HepG2 (cell line): ENCODE measurements around the gene HDLBP. TPM values are rescaled to one million over a fixed set of nuclear protein-coding genes. Genes with fewer than 3 reads are reported as not detected.

ENCODE experiments used
- CAMTA2 ChIP-seq: sonication (generic); formaldehyde crosslinking; IDR thresholded peaks from 2 replicates; pipeline ENCODE4 v1.4.0; 2020; ENCODE audit warnings: mild to moderate bottlenecking, missing genetic modification reagents, borderline replicate concordance
- ISL2 ChIP-seq: sonication (generic); formaldehyde crosslinking; IDR thresholded peaks from 2 replicates; pipeline ENCODE4 v1.5.0; 2020; ENCODE audit warnings: missing genetic modification reagents
- KDM1A ChIP-seq: IDR thresholded peaks from 2 replicates; pipeline ENCODE4 v1.6.1; 2016; ENCODE audit warnings: missing compliant biosample characterization
- MLLT10 ChIP-seq: sonication (generic); formaldehyde crosslinking; IDR thresholded peaks from 2 replicates; pipeline ENCODE4 v1.4.0; 2020; ENCODE audit warnings: missing genetic modification reagents
- MTA3 ChIP-seq: sonication (generic); formaldehyde crosslinking; IDR thresholded peaks from 2 replicates; pipeline ENCODE4 v1.4.0; 2020; ENCODE audit warnings: missing genetic modification reagents
- NFATC3 ChIP-seq: sonication (generic); formaldehyde crosslinking; IDR thresholded peaks from 2 replicates; pipeline ENCODE4 v1.5.1; 2020; ENCODE audit warnings: mild to moderate bottlenecking, missing genetic modification reagents
- RBM39 ChIP-seq: fragments of 200-400 bp; formaldehyde crosslinking; IDR thresholded peaks from one replicate; pipeline ENCODE4 v1.6.1; 2018; ENCODE audit warnings: antibody characterized with exemption, mild to moderate bottlenecking, low read depth, low read length; ENCODE audit not compliant: poor library complexity, severe bottlenecking
- RFX5 ChIP-seq: IDR thresholded peaks from 2 replicates; pipeline ENCODE4 v1.6.1; 2011; ENCODE audit warnings: low read depth, low read length, improper control_type of control experiment
- SMAD3 ChIP-seq: sonication (generic); formaldehyde crosslinking; IDR thresholded peaks from 2 replicates; pipeline ENCODE4 v1.4.0; 2020; ENCODE audit warnings: missing genetic modification reagents
- SP1 ChIP-seq, 2 experiments: fragments of 450-650 bp in 1 of 2; sonication (generic) in 1 of 2; formaldehyde crosslinking in 1 of 2; IDR thresholded peaks; 2 replicates each; pipeline versions ENCODE4 v1.4.0 to v1.6.1; 2016 to 2020; ENCODE audit warnings: missing genetic modification reagents in 1 of 2
- SP2 ChIP-seq: sonication (generic); formaldehyde crosslinking; IDR thresholded peaks from 2 replicates; pipeline ENCODE4 v1.5.1; 2020; ENCODE audit warnings: mild to moderate bottlenecking, missing genetic modification reagents
- SYNCRIP ChIP-seq: fragments of 200-400 bp; formaldehyde crosslinking; IDR thresholded peaks from 2 replicates; pipeline ENCODE4 v1.6.1; 2018; ENCODE audit warnings: mild to moderate bottlenecking, low read depth, low read length; ENCODE audit not compliant: insufficient read depth
- THYN1 ChIP-seq: sonication (generic); formaldehyde crosslinking; IDR thresholded peaks from 2 replicates; pipeline ENCODE4 v1.8.1; 2023; ENCODE audit warnings: low read depth, mild to moderate bottlenecking, moderate library complexity, missing genetic modification reagents, borderline replicate concordance
- YY1 ChIP-seq: IDR thresholded peaks from 2 replicates; pipeline ENCODE4 v1.6.1; 2011; ENCODE audit warnings: low read length, low read depth, moderate library complexity, mild to moderate bottlenecking; ENCODE audit not compliant: insufficient read depth, insufficient replicate concordance
- ZFP62 ChIP-seq: sonication (generic); formaldehyde crosslinking; IDR thresholded peaks from 2 replicates; pipeline ENCODE4 v1.4.0; 2020; ENCODE audit warnings: missing genetic modification reagents
- ZNF234 ChIP-seq: sonication (generic); formaldehyde crosslinking; conservative IDR thresholded peaks from 2 replicates; pipeline ENCODE4 v1.5.1; 2020; ENCODE audit warnings: mild to moderate bottlenecking, missing genetic modification reagents
- ZNF235 ChIP-seq: sonication (generic); formaldehyde crosslinking; IDR thresholded peaks from 2 replicates; pipeline ENCODE4 v1.8.1; 2023; ENCODE audit warnings: mild to moderate bottlenecking, missing genetic modification reagents, borderline replicate concordance
- ZNF343 ChIP-seq: sonication (generic); formaldehyde crosslinking; IDR thresholded peaks from 2 replicates; pipeline ENCODE4 v1.4.0; 2020; ENCODE audit warnings: mild to moderate bottlenecking, missing genetic modification reagents
- ZNF605 ChIP-seq: sonication (generic); formaldehyde crosslinking; IDR thresholded peaks from 2 replicates; pipeline ENCODE4 v1.8.0; 2022; ENCODE audit warnings: mild to moderate bottlenecking, missing genetic modification reagents
- ZNF672 ChIP-seq: sonication (generic); formaldehyde crosslinking; IDR thresholded peaks from 2 replicates; pipeline ENCODE4 v1.8.1; 2022; ENCODE audit warnings: missing genetic modification reagents
- ZNF761 ChIP-seq: sonication (generic); formaldehyde crosslinking; conservative IDR thresholded peaks from 2 replicates; pipeline ENCODE4 v1.4.0; 2020; ENCODE audit warnings: mild to moderate bottlenecking, missing genetic modification reagents
- polyA plus RNA-seq, 8 experiments: library from polyadenylated mRNA; depleted of rRNA in 3 of 8; stranded (reverse) in 7 of 8; unstranded in 1 of 8; fragments of >200 nt; fragmentation: Illumina TruSeq in 4 of 8; extraction: Trizol in 4 of 8; gene quantifications; 2 replicates each; pipeline versions ENCODE4 v1.2.1 to v1.2.3, GENCODE V29; 2011 to 2016; ENCODE audit warnings: low read depth in 4 of 8, missing spikeins in 1 of 8, mixed read lengths in 1 of 8; ENCODE audit not compliant: insufficient read depth in 1 of 8
- total RNA-seq, 5 experiments: library from RNA; depleted of rRNA; stranded (reverse); fragments of >200 nt; fragmentation: Illumina TruSeq; extraction: Trizol; gene quantifications; 2 replicates each; pipeline ENCODE4 v1.2.3, GENCODE V29; 2016; ENCODE audit warnings: low read depth in 1 of 5
- TF ChIP-seq, protein P1 (sequence below): sonication (generic); formaldehyde crosslinking; IDR thresholded peaks from 2 replicates; pipeline ENCODE4 v1.8.0; 2022; ENCODE audit warnings: mild to moderate bottlenecking, missing genetic modification reagents
- TF ChIP-seq, protein P2 (sequence below), 2 experiments: sonication (generic) in 1 of 2; formaldehyde crosslinking in 1 of 2; IDR thresholded peaks; 2 replicates each; pipeline versions ENCODE4 v1.5.1 to v1.6.1; 2011 to 2020; ENCODE audit warnings: borderline replicate concordance in 1 of 2, low read depth in 1 of 2, low read length in 1 of 2, mild to moderate bottlenecking in 1 of 2, missing genetic modification reagents in 1 of 2, moderate library complexity in 1 of 2
- TF ChIP-seq, protein P3 (sequence below): IDR thresholded peaks from 2 replicates; pipeline ENCODE4 v1.6.1; 2016; ENCODE audit warnings: low read depth, borderline replicate concordance

HDLBP gene
- total and polyA plus RNA-seq, 2 of the 13 experiments (the other 11 are each of a cell fraction or from before 2014, with no cell fraction given), result 464 to 707 TPM

DNA sequence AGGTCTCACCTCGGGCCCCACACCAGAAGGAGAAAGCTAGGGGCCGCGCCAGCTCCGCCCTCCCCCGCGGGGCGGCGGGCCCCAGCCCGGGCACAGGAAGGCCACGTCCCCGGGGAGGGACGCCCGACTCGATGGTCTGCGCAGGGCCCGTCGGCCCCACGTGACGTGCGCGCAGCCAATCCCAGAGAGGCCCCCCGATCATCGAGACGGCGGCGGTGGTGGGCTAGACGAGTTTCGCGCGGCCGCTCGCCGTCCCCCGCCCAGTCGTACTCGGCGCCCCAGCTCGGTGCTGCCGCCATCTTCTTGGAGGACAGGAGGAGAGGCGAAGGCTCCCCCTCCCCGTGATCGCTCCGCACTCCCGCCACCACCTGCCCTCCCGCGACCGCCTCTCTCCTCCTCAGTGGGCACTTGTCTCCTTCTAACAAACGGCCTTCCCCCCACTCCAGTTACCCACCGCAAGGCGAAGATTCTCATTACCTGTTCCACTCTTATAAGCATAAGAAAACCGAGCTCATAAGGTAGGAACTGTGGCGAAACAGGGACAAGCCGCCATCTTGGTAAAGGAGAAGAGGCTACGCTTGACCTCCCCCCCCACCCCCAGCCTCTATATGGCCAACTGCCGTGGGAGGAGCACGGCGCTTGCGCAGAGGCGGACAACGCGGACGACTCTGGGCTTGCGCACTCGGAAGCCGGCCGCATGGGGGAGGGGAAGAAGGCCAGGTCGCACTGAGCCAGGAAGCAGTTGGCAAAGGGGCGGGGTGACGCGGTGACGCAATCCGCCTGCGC lies at the start of gene HDLBP (continued):
- no peak; the same call in 1 of the 2 replicates for TF ChIP-seq NFATC3 (CRISPR knock-in tag)
- 0 out of 2 replicates have a peak, but pooled peaks have one; percentile 47 for TF ChIP-seq ZNF234 (CRISPR knock-in tag)
- TF ChIP-seq, protein P1, sequence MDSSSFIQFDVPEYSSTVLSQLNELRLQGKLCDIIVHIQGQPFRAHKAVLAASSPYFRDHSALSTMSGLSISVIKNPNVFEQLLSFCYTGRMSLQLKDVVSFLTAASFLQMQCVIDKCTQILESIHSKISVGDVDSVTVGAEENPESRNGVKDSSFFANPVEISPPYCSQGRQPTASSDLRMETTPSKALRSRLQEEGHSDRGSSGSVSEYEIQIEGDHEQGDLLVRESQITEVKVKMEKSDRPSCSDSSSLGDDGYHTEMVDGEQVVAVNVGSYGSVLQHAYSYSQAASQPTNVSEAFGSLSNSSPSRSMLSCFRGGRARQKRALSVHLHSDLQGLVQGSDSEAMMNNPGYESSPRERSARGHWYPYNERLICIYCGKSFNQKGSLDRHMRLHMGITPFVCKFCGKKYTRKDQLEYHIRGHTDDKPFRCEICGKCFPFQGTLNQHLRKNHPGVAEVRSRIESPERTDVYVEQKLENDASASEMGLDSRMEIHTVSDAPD (CRISPR knock-in tag), result 0 out of 2 replicates have a peak, but pooled peaks have one; percentile 12
- no peak for TF ChIP-seq ZFP62
- TF ChIP-seq SMAD3 (CRISPR knock-in tag), result no peak
- peak; percentile 96 for TF ChIP-seq YY1
- TF ChIP-seq ZNF605, result peak; percentile 89
- peak; percentile 69; the same call in 1 of the 2 replicates for TF ChIP-seq ISL2
- TF ChIP-seq THYN1 (CRISPR knock-in tag), result no peak
- TF ChIP-seq, protein P2, sequence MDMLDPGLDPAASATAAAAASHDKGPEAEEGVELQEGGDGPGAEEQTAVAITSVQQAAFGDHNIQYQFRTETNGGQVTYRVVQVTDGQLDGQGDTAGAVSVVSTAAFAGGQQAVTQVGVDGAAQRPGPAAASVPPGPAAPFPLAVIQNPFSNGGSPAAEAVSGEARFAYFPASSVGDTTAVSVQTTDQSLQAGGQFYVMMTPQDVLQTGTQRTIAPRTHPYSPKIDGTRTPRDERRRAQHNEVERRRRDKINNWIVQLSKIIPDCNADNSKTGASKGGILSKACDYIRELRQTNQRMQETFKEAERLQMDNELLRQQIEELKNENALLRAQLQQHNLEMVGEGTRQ (IDR thresholded peaks at IDR 0.05; ENCODE audit: low read depth, low read length), result peak; percentile 98
- TF ChIP-seq, protein P2 (CRISPR knock-in tag; IDR thresholded peaks at IDR 0.05; ENCODE audit: borderline replicate concordance), result peak; percentile 96
- peak; percentile 56; the same call in 1 of the 2 replicates for TF ChIP-seq SP2 (CRISPR knock-in tag)
- no peak for TF ChIP-seq ZNF672 (CRISPR knock-in tag)
- peak; percentile 97 for TF ChIP-seq CAMTA2 (CRISPR knock-in tag)
- TF ChIP-seq RFX5, result 0 out of 2 replicates have a peak, but pooled peaks have one; percentile 5
- TF ChIP-seq, protein P3, sequence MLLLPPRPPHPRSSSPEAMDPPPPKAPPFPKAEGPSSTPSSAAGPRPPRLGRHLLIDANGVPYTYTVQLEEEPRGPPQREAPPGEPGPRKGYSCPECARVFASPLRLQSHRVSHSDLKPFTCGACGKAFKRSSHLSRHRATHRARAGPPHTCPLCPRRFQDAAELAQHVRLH (CRISPR knock-in tag), result peak; percentile 87
- TF ChIP-seq ZNF235, result peak; percentile 72; the same call in 1 of the 2 replicates
- peak; percentile 93 for TF ChIP-seq RBM39
- 0 out of 2 replicates have a peak, but pooled peaks have one; percentile 30 for TF ChIP-seq ZNF761 (CRISPR knock-in tag)
- no peak for TF ChIP-seq SYNCRIP
- no peak for TF ChIP-seq MLLT10 (CRISPR knock-in tag)
- TF ChIP-seq MTA3 (CRISPR knock-in tag), result no peak
- TF ChIP-seq KDM1A, result no peak
- no peak for TF ChIP-seq SP1 (IDR thresholded peaks at IDR 0.05)
- TF ChIP-seq SP1 (CRISPR knock-in tag; IDR thresholded peaks at IDR 0.05), result peak; percentile 85; the same call in 1 of the 2 replicates
- peak; percentile 98 for TF ChIP-seq ZNF343 (CRISPR knock-in tag)
